Fibroblast of lung (primary cell): ENCODE results near the gene ZCCHC18. TPM values are rescaled to one million over a fixed set of nuclear protein-coding genes. Genes with fewer than 3 reads are reported as not detected.
"Not testable (repeated sequence)": the region's sequence is repeated elsewhere in the genome, so short reads cannot be mapped to it uniquely, and the experiment has no call there.

Source experiments
- DNase-seq, 2 donors: peaks; one replicate each; pipeline versions ENCODE4 v3.0.0 to v3.0.0-alpha.2; 2010; ENCODE audit warnings: low read depth in 2 of 2
- H2AFZ ChIP-seq: 2 replicates; pipeline ENCODE4 v1.5.1; 2012; ENCODE audit warnings: low read length, control low read depth, inconsistent platforms
- H3K27ac ChIP-seq: 2 replicates; pipeline ENCODE4 v1.5.1; 2011; ENCODE audit warnings: low read length, control low read depth; ENCODE audit not compliant: insufficient read depth
- H3K27me3 ChIP-seq: 2 replicates; pipeline ENCODE4 v1.5.1; 2011; ENCODE audit warnings: mild to moderate bottlenecking, low read length; ENCODE audit not compliant: control insufficient read depth, insufficient read depth
- H3K36me3 ChIP-seq: 2 replicates; pipeline ENCODE4 v1.5.1; 2011; ENCODE audit warnings: low read length; ENCODE audit not compliant: control insufficient read depth, insufficient read depth
- H3K4me1 ChIP-seq: 2 replicates; pipeline ENCODE4 v1.5.1; 2011; ENCODE audit warnings: low read length; ENCODE audit not compliant: control insufficient read depth, insufficient read depth; ENCODE audit errors: extremely low read depth
- H3K4me2 ChIP-seq: 2 replicates; pipeline ENCODE4 v1.5.1; 2011; ENCODE audit warnings: low read length, control low read depth; ENCODE audit not compliant: insufficient read depth; ENCODE audit errors: extremely low read depth
- H3K4me3 ChIP-seq, 4 experiments: fragments of 200-600 bp in 1 of 4; sonication (generic) in 1 of 4; replicated peaks in 1 of 4; 2 replicates each; pipeline ENCODE4 v1.5.1; 2011 to 2016; ENCODE audit warnings: low read length in 4 of 4, low read depth in 3 of 4, mild to moderate bottlenecking in 3 of 4, control low read depth in 2 of 4, inconsistent platforms in 1 of 4, mixed read lengths in 1 of 4; ENCODE audit not compliant: insufficient read depth in 1 of 4; ENCODE audit errors: control extremely low read depth in 1 of 4
- H3K79me2 ChIP-seq: 2 replicates; pipeline ENCODE4 v1.5.1; 2012; ENCODE audit warnings: mild to moderate bottlenecking, low read length, inconsistent platforms; ENCODE audit not compliant: control insufficient read depth, insufficient read depth
- H3K9ac ChIP-seq: 2 replicates; pipeline ENCODE4 v1.5.1; 2011; ENCODE audit warnings: mild to moderate bottlenecking, low read length, control low read depth; ENCODE audit not compliant: insufficient read depth
- H3K9me3 ChIP-seq: 2 replicates; pipeline ENCODE4 v1.5.1; 2012; ENCODE audit warnings: low read depth, low read length; ENCODE audit not compliant: control insufficient read depth, insufficient read depth
- H4K20me1 ChIP-seq: 2 replicates; pipeline ENCODE4 v1.5.1; 2011; ENCODE audit warnings: low read length; ENCODE audit not compliant: control insufficient read depth, insufficient read depth; ENCODE audit errors: extremely low read depth
- CTCF ChIP-seq, 2 donors: IDR thresholded peaks in 1 of 2; conservative IDR thresholded peaks in 1 of 2; 1 replicate in 1 of 2; 2 replicates in 1 of 2; pipeline ENCODE4 v1.5.1; 2011 to 2012; ENCODE audit warnings: low read length in 2 of 2, control low read depth in 1 of 2, inconsistent platforms in 1 of 2, low read depth in 1 of 2, mild to moderate bottlenecking in 1 of 2
- EZH2 ChIP-seq: IDR thresholded peaks from 2 replicates; pipeline ENCODE4 v1.5.1; 2012; ENCODE audit warnings: low read length, control low read depth, mild to moderate bottlenecking; ENCODE audit errors: missing control alignments
- polyA minus RNA-seq: library from RNA; depleted of rRNA, polyadenylated mRNA; stranded (reverse); fragments of >200 nt; gene quantifications from 2 replicates; pipeline ENCODE4 v1.2.3, GENCODE V29; 2011; ENCODE audit warnings: low replicate concordance
- polyA plus RNA-seq, 2 donors: library from polyadenylated mRNA; depleted of rRNA in 1 of 2; stranded (reverse) in 1 of 2; unstranded in 1 of 2; fragments of >200 nt; gene quantifications; 2 replicates each; pipeline ENCODE4 v1.2.1, GENCODE V29; 2011 to 2012; ENCODE audit warnings: missing spikeins in 1 of 2
- total RNA-seq: library from RNA; depleted of rRNA; stranded (reverse); fragments of >200 nt; gene quantifications from 2 replicates; pipeline ENCODE4 v1.2.1, GENCODE V29; 2014

Gene ZCCHC18
- total RNA-seq, result 0.66 and 1.3 TPM in 2 replicates
- 0.41 and 0.48 TPM in 2 replicates for polyA plus RNA-seq
- 0.24 and 0.37 TPM in 2 replicates for polyA plus RNA-seq (2012)
- polyA minus RNA-seq, result not detected in 2 replicates

GRCh38 chrX:104112326-104112951, at the start of gene ZCCHC18:
Gene ZCCHC18, plus strand, starts transcription at chrX:104112523. Its CDS starts 1,589 bp downstream, at chrX:104114112.
- DNase-seq, result peak; percentile 50 to 78
- Histone ChIP-seq H3K9ac (peak within 1 kb of the TSS; percentile 50), H3K27me3 (peaks cover 3% of the 10 kb centered on the region), H4K20me1 (no peaks in the 10 kb centered on the region), H3K27ac (no peak within 1 kb of the TSS), H3K4me2 (peak within 1 kb of the TSS; percentile 71), H3K4me1 (no peaks in the 10 kb centered on the region), H3K79me2 (no peaks in the 10 kb centered on the region), H3K4me3 (peak within 1 kb of the TSS; percentile 54 to 67 (median 61)), H3K36me3 (no peaks in the 10 kb centered on the region), H3K9me3 (no peaks in the 10 kb centered on the region), H2AFZ (peak within 1 kb of the TSS; percentile 74)
- TF ChIP-seq EZH2 (no peak), CTCF (conservative IDR thresholded peaks at IDR 0.05 in 1 of 2, IDR thresholded peaks at IDR 0.05 in 1 of 2; ENCODE audit: low read depth in 1 of 2, low read length in 2 of 2) (no peak)

- not testable (repeated sequence) for H3K9ac ChIP-seq, H3K9me3 ChIP-seq, H2AFZ ChIP-seq, H3K4me3 ChIP-seq, H3K4me1 ChIP-seq, H4K20me1 ChIP-seq, H3K4me2 ChIP-seq, H3K79me2 ChIP-seq, H3K36me3 ChIP-seq, H3K27me3 ChIP-seq, H3K27ac ChIP-seq, DNase-seq
These were observed 49.7 kb upstream of the ZCCHC18 start for GRCh38 chrX:104062636-104063035.

- not testable (repeated sequence) for H3K4me2 ChIP-seq, DNase-seq, H3K79me2 ChIP-seq, H3K4me3 ChIP-seq, H3K9ac ChIP-seq, H2AFZ ChIP-seq, H3K4me1 ChIP-seq, H3K36me3 ChIP-seq, H4K20me1 ChIP-seq, H3K9me3 ChIP-seq, H3K27ac ChIP-seq, H3K27me3 ChIP-seq
These were observed 36.4 kb upstream of the ZCCHC18 start, which contains the start of gene TMSB15C for GRCh38 chrX:104075778-104076445. Gene TMSB15C, minus strand, starts transcription at chrX:104076236.

GRCh38 chrX:104077854-104078253, 34.5 kb upstream of the ZCCHC18 start:
- H3K4me1 ChIP-seq, H3K4me3 ChIP-seq, H3K4me2 ChIP-seq: not testable (repeated sequence)

More at GRCh38 chrX:104077854-104078253, 34.5 kb upstream of the ZCCHC18 start:
- H4K20me1 ChIP-seq, H3K27me3 ChIP-seq, H2AFZ ChIP-seq, H3K36me3 ChIP-seq, H3K79me2 ChIP-seq, DNase-seq, H3K27ac ChIP-seq, H3K9me3 ChIP-seq, H3K9ac ChIP-seq: not testable (repeated sequence)
